ENCODE data around the gene YPEL2. TPM values are rescaled to one million over a fixed set of nuclear protein-coding genes. Genes with fewer than 3 reads are reported as not detected.

Gene YPEL2
- total RNA-seq, 1 experiment from 2014 or later: 0.98 TPM

DNA sequence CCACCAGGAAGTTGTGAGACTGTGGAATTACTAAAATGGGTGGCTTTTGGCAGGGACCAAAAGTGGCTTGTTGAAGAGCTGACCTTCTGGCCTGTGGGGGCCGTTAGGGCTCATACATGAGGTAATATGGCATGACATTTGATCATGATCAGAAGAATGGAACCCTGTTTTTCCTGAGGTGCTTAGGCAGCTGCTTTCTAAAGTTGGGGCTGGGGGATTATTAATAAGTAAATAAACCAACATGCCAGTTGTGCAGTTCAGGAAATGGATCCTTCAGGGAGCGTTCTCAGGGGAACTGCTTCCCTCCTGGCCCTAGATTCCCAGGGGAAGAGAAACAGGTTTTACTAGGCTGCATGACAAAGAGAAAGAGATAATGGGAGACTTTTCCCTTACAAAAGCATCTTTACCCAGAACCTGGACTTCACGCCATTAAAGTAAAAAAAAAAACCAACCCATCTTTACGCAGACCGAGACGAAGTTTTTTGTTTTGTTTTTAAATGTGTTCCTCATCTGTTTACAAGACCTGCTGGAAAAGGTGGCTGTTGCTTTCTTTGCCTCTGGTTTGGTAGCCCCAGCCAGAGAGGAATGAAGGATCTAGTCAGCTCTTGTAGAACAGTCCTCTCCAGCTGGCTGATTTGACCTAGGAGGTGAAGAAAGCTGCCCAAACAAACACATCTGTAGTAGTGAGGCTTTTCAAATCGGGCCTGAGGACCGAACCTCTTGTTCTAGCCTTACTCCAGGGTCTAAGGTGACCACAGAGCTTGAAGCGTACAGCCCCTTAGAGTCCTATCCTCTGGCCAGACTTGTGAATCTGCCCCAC lies 22.7 kb downstream of the YPEL2 start:
- H3K9me3 ChIP-seq (ENCODE audit: control insufficient read depth, low read depth, low read length): no peaks in the 10 kb centered on the region
- H2BK20ac ChIP-seq (ENCODE audit: low read depth, low read length, poor library complexity, severe bottlenecking): no peak overlapping the region
- no peak overlapping the region for H3K4ac ChIP-seq (ENCODE audit: low read depth, low read length)
- H2BK12ac ChIP-seq (ENCODE audit: insufficient read length, low read depth, low read length): no peak overlapping the region
- Mint-ChIP-seq H3K27me3 (ENCODE audit: low read depth) (peaks cover 1% of the 10 kb centered on the region; the same call in 1 of the 2 replicates), H3K4me1 (peaks cover 43 to 54% of the 10 kb centered on the region in 2 experiments), H3K36me3 (ENCODE audit: insufficient read depth in 1 of 3, low read depth in 3 of 3) (peaks cover 5 to 31% (median 11%) of the 10 kb centered on the region in 3 experiments; a peak in 6 of 7 replicates), H3K4me3 (no peak overlapping the region), H3K9me3 (peaks cover 4 to 5% of the 10 kb centered on the region in 2 experiments; a peak in 2 of 5 replicates), H3K27ac (peak overlapping the region; percentile 15 to 95 (median 88); a peak in 6 of 7 replicates)
- no peak overlapping the region for H3K56ac ChIP-seq (ENCODE audit: insufficient read length, low read depth, low read length)
- no peaks in the 10 kb centered on the region for H3K27me3 ChIP-seq (ENCODE audit: insufficient read depth, low read length)
- no peak overlapping the region for H3K18ac ChIP-seq (ENCODE audit: insufficient read length, low read depth, low read length)
- H2BK15ac ChIP-seq (ENCODE audit: low read depth, low read length): no peak overlapping the region
- peaks cover 10% of the 10 kb centered on the region; the same call in 1 of the 2 replicates for H3K4me1 ChIP-seq (ENCODE audit: insufficient read depth, low read length)
- no peaks in the 10 kb centered on the region for H3K79me1 ChIP-seq (ENCODE audit: insufficient read depth, low read depth, low read length, poor library complexity, severe bottlenecking)
- H3K79me2 ChIP-seq (ENCODE audit: insufficient read depth, low read length): no peaks in the 10 kb centered on the region
- no peak overlapping the region for H3K27ac ChIP-seq (ENCODE audit: insufficient read length, low read depth, low read length)
- H3K4me2 ChIP-seq (ENCODE audit: insufficient read depth, insufficient read length, low read length): no peak overlapping the region
- no peak overlapping the region for H4K91ac ChIP-seq (ENCODE audit: insufficient read length, low read depth, low read length)
- no peaks in the 10 kb centered on the region for H4K20me1 ChIP-seq (ENCODE audit: control insufficient read depth, insufficient read depth, insufficient read length)
- TF ChIP-seq, protein P1, sequence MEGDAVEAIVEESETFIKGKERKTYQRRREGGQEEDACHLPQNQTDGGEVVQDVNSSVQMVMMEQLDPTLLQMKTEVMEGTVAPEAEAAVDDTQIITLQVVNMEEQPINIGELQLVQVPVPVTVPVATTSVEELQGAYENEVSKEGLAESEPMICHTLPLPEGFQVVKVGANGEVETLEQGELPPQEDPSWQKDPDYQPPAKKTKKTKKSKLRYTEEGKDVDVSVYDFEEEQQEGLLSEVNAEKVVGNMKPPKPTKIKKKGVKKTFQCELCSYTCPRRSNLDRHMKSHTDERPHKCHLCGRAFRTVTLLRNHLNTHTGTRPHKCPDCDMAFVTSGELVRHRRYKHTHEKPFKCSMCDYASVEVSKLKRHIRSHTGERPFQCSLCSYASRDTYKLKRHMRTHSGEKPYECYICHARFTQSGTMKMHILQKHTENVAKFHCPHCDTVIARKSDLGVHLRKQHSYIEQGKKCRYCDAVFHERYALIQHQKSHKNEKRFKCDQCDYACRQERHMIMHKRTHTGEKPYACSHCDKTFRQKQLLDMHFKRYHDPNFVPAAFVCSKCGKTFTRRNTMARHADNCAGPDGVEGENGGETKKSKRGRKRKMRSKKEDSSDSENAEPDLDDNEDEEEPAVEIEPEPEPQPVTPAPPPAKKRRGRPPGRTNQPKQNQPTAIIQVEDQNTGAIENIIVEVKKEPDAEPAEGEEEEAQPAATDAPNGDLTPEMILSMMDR (conservative IDR thresholded peaks at IDR 0.05): no peak
- H3K23ac ChIP-seq (ENCODE audit: insufficient read length, low read depth, low read length): no peak overlapping the region
- H4K8ac ChIP-seq (replicated peaks; ENCODE audit: insufficient read length, low read depth, low read length): no peak overlapping the region
- H3K14ac ChIP-seq (ENCODE audit: insufficient read depth, low read length): no peak overlapping the region
- no CpG with 5 or more reads among the region's 9 CpGs for WGBS (ENCODE audit: extremely low coverage, insufficient read length, low lambda C conversion rate)
- H4K5ac ChIP-seq (ENCODE audit: insufficient read length, low read depth, low read length): no peak overlapping the region
- no peak for DNase-seq
- no peak overlapping the region for H2AFZ ChIP-seq (ENCODE audit: low read length)
- no peak overlapping the region for H3K9ac ChIP-seq (ENCODE audit: extremely low read depth, insufficient read length, low read length)
- H2BK5ac ChIP-seq (ENCODE audit: insufficient read length, low read length): no peak overlapping the region
- H2BK120ac ChIP-seq (ENCODE audit: low read depth, low read length, poor library complexity, severe bottlenecking): no peak overlapping the region
- H3T11ph ChIP-seq (ENCODE audit: low read length): no peak overlapping the region
- no peaks in the 10 kb centered on the region for H3K23me2 ChIP-seq (ENCODE audit: insufficient read length, low read depth, low read length, poor library complexity, severe bottlenecking)
- no peak overlapping the region for H2AK5ac ChIP-seq (ENCODE audit: insufficient read length, low read length)
